ENCODE data around the gene AURKAIP1. TPM values are rescaled to one million over a fixed set of nuclear protein-coding genes. Genes with fewer than 3 reads are reported as not detected.

AURKAIP1 gene
- total and polyA plus RNA-seq, 2 of the 13 experiments (the other 11 are each of a cell fraction or from before 2014, with no cell fraction given), result 69.5 to 175 TPM

DNA sequence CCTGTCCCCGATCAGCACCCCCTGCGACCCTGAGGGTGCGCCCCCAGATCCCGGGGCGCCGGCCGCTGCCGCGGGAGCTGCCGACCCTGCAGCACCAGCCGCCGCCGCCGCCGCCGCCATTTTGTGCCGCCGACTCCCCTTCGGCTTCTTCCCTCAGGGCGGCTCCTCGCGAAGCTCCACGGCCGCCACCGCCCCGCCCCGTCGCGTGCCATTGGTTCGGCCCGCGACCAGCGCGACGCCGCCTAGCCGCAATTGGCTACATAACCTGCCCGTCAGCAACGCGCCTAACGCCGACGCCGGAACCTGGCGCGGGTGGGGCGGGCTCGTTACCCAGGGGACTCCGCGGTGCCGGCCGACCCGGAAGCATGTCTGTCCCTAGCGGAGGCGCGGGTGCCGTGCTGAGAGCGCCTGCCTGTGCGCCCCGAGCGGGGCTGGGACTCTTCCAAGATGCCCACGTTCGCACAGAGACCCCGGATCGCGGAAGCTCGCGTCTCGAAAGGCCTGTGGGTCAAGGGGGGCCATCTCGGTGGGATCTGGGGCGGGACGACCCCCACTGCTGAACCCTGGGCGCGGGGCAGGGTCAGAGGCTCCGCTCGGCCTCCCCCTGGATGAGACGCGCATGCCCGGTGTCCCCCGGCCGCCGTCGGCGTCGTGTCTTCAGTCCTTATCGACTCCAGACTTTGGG lies 24.3 kb upstream of the AURKAIP1 start, which contains the start of gene CCNL2 (continued):
- TF ChIP-seq HOXD1 (CRISPR knock-in tag; IDR thresholded peaks at IDR 0.05), result peak; percentile 71; the same call in 1 of the 2 replicates
- TF ChIP-seq, protein P1, sequence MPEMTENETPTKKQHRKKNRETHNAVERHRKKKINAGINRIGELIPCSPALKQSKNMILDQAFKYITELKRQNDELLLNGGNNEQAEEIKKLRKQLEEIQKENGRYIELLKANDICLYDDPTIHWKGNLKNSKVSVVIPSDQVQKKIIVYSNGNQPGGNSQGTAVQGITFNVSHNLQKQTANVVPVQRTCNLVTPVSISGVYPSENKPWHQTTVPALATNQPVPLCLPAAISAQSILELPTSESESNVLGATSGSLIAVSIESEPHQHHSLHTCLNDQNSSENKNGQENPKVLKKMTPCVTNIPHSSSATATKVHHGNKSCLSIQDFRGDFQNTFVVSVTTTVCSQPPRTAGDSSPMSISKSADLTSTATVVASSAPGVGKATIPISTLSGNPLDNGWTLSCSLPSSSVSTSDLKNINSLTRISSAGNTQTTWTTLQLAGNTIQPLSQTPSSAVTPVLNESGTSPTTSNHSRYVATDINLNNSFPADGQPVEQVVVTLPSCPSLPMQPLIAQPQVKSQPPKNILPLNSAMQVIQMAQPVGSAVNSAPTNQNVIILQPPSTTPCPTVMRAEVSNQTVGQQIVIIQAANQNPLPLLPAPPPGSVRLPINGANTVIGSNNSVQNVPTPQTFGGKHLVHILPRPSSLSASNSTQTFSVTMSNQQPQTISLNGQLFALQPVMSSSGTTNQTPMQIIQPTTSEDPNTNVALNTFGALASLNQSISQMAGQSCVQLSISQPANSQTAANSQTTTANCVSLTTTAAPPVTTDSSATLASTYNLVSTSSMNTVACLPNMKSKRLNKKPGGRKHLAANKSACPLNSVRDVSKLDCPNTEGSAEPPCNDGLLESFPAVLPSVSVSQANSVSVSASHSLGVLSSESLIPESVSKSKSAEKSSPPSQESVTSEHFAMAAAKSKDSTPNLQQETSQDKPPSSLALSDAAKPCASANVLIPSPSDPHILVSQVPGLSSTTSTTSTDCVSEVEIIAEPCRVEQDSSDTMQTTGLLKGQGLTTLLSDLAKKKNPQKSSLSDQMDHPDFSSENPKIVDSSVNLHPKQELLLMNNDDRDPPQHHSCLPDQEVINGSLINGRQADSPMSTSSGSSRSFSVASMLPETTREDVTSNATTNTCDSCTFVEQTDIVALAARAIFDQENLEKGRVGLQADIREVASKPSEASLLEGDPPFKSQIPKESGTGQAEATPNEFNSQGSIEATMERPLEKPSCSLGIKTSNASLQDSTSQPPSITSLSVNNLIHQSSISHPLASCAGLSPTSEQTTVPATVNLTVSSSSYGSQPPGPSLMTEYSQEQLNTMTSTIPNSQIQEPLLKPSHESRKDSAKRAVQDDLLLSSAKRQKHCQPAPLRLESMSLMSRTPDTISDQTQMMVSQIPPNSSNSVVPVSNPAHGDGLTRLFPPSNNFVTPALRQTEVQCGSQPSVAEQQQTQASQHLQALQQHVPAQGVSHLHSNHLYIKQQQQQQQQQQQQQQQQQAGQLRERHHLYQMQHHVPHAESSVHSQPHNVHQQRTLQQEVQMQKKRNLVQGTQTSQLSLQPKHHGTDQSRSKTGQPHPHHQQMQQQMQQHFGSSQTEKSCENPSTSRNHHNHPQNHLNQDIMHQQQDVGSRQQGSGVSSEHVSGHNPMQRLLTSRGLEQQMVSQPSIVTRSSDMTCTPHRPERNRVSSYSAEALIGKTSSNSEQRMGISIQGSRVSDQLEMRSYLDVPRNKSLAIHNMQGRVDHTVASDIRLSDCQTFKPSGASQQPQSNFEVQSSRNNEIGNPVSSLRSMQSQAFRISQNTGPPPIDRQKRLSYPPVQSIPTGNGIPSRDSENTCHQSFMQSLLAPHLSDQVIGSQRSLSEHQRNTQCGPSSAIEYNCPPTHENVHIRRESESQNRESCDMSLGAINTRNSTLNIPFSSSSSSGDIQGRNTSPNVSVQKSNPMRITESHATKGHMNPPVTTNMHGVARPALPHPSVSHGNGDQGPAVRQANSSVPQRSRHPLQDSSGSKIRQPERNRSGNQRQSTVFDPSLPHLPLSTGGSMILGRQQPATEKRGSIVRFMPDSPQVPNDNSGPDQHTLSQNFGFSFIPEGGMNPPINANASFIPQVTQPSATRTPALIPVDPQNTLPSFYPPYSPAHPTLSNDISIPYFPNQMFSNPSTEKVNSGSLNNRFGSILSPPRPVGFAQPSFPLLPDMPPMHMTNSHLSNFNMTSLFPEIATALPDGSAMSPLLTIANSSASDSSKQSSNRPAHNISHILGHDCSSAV (CRISPR knock-in tag; IDR thresholded peaks at IDR 0.05; ENCODE audit: borderline replicate concordance), result no peak
- TF ChIP-seq, protein P2, sequence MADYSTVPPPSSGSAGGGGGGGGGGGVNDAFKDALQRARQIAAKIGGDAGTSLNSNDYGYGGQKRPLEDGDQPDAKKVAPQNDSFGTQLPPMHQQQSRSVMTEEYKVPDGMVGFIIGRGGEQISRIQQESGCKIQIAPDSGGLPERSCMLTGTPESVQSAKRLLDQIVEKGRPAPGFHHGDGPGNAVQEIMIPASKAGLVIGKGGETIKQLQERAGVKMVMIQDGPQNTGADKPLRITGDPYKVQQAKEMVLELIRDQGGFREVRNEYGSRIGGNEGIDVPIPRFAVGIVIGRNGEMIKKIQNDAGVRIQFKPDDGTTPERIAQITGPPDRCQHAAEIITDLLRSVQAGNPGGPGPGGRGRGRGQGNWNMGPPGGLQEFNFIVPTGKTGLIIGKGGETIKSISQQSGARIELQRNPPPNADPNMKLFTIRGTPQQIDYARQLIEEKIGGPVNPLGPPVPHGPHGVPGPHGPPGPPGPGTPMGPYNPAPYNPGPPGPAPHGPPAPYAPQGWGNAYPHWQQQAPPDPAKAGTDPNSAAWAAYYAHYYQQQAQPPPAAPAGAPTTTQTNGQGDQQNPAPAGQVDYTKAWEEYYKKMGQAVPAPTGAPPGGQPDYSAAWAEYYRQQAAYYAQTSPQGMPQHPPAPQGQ (CRISPR knock-in tag; IDR thresholded peaks at IDR 0.05; ENCODE audit: borderline replicate concordance), result 0 out of 2 replicates have a peak, but pooled peaks have one; percentile 7
- no peak for TF ChIP-seq PLRG1 (conservative IDR thresholded peaks at IDR 0.05)
- no peak; the same call in 1 of the 2 replicates for TF ChIP-seq SMC3 (IDR thresholded peaks at IDR 0.05; ENCODE audit: low read length)
- no peak for TF ChIP-seq NBN (conservative IDR thresholded peaks at IDR 0.05)
- TF ChIP-seq NPAS2 (CRISPR knock-in tag; IDR thresholded peaks at IDR 0.05; ENCODE audit: borderline replicate concordance), result no peak
- no peak for TF ChIP-seq JARID2 (CRISPR knock-in tag; IDR thresholded peaks at IDR 0.05; ENCODE audit: insufficient replicate concordance)
- 0 out of 2 replicates have a peak, but pooled peaks have one; percentile 66 for TF ChIP-seq RFXANK (CRISPR knock-in tag; IDR thresholded peaks at IDR 0.05)
- no peak for TF ChIP-seq ZNF468 (CRISPR knock-in tag; IDR thresholded peaks at IDR 0.05)
- TF ChIP-seq ZNF235 (CRISPR knock-in tag; IDR thresholded peaks at IDR 0.05; ENCODE audit: borderline replicate concordance), result no peak
- TF ChIP-seq NCOA2 (CRISPR knock-in tag; IDR thresholded peaks at IDR 0.05), result no peak
- no peak for TF ChIP-seq RBM22 (optimal IDR thresholded peaks at IDR 0.05; ENCODE audit: low read length)
- no peak for TF ChIP-seq ZC3H4 (CRISPR knock-in tag; IDR thresholded peaks at IDR 0.05; ENCODE audit: borderline replicate concordance)
- TF ChIP-seq JUND (CRISPR knock-in tag; IDR thresholded peaks at IDR 0.05), result no peak
- TF ChIP-seq, protein P3, sequence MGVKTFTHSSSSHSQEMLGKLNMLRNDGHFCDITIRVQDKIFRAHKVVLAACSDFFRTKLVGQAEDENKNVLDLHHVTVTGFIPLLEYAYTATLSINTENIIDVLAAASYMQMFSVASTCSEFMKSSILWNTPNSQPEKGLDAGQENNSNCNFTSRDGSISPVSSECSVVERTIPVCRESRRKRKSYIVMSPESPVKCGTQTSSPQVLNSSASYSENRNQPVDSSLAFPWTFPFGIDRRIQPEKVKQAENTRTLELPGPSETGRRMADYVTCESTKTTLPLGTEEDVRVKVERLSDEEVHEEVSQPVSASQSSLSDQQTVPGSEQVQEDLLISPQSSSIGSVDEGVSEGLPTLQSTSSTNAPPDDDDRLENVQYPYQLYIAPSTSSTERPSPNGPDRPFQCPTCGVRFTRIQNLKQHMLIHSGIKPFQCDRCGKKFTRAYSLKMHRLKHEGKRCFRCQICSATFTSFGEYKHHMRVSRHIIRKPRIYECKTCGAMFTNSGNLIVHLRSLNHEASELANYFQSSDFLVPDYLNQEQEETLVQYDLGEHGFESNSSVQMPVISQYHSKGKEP (CRISPR knock-in tag; IDR thresholded peaks at IDR 0.05), result no peak
- TF ChIP-seq NFKBIZ (CRISPR knock-in tag; IDR thresholded peaks at IDR 0.05), result peak; percentile 50; the same call in 1 of the 2 replicates
- TF ChIP-seq ZNF781 (CRISPR knock-in tag; IDR thresholded peaks at IDR 0.05; ENCODE audit: borderline replicate concordance, not compliant biosample characterization), result no peak
- no peak for TF ChIP-seq KLF13 (CRISPR knock-in tag; IDR thresholded peaks at IDR 0.05)
- TF ChIP-seq ZNF652 (CRISPR knock-in tag; IDR thresholded peaks at IDR 0.05; ENCODE audit: borderline replicate concordance, low read depth), result no peak
